GM12801 (cell line): ENCODE measurements around the gene CHD2.

Experiments
- TF ChIP-seq, protein P1 (sequence below): IDR thresholded peaks from one replicate; pipeline ENCODE4 v1.5.1; 2011; ENCODE audit warnings: control low read depth; ENCODE audit not compliant: insufficient read length; ENCODE audit errors: extremely low read depth

CHD2 gene

DNA sequence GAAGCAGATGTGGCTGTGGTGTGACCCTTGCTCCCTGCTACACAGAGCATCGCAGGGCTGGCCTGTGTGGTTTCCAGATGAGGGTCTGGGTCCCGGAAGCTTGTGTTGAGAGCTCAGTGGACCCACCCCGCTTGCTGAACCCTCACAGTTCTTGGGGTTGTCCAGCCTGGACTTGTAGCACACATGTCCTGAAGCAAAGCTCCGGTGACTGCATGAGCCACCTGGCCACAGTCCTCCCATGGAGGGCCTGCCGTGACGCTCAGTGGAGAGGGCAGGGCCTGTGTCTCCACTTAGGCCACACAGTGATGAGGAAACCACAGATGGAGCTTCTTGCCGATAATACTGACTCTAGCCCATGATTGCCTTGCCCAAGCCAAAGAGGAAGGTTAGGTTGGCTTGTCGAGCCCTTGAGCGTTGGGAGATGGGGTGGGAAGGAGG lies 126.3 kb downstream of the CHD2 start:
- TF ChIP-seq, protein P1, sequence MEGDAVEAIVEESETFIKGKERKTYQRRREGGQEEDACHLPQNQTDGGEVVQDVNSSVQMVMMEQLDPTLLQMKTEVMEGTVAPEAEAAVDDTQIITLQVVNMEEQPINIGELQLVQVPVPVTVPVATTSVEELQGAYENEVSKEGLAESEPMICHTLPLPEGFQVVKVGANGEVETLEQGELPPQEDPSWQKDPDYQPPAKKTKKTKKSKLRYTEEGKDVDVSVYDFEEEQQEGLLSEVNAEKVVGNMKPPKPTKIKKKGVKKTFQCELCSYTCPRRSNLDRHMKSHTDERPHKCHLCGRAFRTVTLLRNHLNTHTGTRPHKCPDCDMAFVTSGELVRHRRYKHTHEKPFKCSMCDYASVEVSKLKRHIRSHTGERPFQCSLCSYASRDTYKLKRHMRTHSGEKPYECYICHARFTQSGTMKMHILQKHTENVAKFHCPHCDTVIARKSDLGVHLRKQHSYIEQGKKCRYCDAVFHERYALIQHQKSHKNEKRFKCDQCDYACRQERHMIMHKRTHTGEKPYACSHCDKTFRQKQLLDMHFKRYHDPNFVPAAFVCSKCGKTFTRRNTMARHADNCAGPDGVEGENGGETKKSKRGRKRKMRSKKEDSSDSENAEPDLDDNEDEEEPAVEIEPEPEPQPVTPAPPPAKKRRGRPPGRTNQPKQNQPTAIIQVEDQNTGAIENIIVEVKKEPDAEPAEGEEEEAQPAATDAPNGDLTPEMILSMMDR = no peak

DNA sequence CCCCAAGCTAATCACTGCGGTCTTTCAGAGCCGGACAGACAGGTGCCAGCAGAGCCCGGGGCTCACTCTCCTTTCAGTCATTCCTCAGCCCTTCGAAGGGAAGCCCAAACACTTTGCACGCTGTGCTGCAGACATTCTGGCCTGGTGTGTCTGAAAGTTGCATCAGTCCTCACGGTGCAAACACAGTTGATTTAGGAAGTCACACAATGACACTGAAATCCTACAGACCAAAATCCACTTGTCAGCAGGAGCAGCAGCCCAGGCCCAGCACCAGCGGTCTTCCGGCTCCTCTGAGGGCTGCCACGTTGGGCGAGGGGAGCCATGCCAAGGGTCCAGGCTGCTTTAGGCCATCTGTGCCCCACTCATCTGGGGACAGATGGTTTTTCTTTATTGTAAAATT lies 127.3 kb downstream of the CHD2 start:
- TF ChIP-seq, protein P1 = no peak

DNA sequence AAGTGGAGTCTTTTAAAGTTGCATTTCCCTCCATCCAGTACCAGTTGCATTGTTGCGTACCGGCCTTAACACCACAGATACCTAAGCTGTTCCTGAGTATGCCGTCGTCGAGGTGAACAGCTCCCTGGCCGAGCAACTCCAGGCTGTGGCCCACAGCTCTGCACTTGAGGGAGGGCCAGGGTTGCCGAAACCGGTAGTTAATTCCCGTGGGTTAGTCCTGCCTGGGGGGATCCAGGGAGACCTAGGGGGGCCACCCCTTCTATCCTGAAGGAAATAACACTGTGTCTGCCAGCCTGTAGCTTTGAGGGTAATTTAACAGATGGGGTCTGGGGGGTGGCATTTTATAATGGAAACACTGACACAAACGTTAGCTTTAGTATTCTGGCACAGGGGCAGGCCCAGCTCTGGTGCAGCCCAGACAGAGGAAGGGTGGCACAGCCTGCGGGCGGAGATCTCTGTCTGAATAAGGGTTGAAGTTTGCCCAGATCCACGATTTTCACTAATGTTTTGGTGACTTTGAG lies 128.0 kb downstream of the CHD2 start:
- TF ChIP-seq, protein P1 = no peak

DNA sequence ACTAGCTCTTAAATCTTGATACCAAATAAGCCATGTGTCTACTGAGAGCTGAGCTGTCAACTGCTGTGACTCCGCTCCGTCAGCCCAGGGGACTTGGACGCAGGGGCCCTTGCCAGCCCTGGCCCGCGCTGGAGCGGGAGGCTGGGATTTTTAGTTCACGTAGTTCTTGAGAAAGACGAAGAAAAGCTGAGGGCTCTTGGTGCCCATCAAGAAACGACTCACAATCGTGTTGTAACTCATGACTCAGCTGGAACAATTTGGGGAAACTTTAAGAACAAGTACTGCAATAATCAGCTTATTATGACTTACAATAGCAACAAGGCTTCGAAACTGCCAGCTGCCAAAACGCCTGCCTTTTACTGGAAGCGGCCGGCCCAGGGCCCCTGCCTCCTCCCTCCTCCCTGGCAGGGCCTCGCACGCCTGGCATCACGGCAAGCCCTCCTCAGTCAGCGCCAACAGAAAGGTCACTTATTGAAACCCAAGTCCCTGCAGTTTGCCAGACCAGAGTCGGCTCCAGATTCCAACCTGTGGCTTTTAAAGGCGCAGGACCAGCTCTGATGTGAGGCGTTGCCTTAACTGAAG lies 128.6 kb downstream of the CHD2 start:
- TF ChIP-seq, protein P1 = no peak

DNA sequence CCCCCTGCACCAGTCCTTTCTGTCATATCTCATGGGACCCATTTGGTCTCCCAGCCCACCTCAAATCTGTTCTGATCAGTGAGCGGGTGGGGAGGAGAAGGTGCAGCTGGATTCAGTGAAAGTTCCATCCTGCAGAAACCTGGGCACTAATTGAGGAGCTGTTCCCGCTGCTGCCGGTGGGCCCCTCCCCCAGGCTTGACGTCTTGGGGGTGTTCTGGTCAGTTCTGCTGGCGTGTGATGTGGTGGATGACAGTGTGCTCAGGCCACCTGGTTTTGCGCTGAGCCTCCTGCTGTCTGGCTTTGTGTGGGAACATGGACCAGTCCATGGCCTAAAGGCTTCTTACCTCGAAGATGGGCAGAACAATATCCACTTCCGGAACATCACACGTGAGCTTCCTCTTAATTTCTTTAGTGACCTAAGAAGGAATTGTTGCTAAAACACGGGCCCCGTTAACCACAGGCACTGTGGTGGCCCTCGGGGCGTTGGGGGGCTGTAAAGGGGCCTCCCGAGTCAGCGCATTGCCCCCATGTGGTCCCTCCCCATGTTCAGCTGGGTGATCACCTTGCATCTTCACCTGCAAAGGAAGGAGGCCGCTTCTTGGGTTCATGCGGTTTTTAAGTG lies 129.2 kb downstream of the CHD2 start:
- TF ChIP-seq, protein P1 = no peak

DNA sequence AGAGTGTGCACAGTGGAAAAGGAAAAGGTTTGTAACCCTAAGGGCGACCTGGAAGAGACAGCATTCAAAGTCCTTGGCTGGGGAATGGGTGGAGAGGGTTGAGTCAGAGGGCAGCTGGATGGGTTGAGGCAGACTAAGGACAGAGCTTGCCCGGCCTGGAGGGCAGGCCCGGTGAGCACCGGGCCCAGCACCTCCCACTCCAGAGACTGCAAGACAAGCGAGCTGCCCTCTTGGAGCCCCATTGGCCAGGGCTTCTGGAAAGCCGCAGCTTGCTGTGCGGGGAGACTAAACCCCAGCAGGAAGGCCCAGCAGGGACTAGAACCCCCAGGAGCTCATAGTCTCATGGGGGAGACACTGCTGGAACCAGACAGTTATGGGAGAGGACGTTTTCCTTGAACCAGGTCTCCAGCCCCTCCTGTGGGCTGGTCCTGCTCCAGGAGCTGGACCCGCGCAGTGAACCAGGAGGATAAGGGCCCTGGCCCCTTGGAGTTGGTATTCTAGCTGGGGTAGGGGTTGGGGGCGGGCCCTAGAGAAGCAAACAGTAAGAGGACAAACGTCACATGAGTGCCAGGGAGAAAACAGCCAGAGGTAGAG lies 129.8 kb downstream of the CHD2 start:
- TF ChIP-seq, protein P1 = no peak

DNA sequence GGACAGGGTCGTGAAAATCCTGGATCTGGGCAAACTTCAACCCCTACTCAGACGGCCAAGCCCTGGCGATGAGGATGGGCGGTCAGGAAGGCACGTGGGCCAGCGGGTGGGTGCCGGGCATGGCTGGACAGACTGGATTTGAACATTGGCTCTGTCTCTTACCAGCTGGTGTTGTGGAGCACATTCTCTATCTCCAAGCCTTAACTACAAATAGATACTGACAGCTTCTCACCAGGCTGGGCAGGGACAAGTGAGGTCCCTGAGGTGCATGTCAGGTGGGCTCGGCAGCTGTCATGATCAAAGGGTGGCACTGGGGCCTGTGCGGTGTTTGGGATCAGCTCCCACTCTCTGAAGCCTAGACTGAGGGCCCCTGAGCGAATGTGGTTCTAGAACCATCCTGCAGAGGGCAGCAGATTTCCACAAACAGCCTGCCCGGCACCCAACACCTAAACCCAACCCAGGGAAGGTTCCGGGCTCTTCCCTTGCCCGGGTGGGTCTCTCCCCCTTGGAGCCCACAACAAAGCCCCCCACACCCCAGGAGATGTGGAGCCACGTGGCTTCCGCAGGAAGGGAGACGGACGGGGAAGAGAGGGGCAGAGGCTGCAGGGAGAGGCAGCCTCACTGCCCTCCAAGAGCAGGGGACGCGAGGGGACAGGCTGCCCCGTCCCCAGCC lies 130.4 kb downstream of the CHD2 start:
- TF ChIP-seq, protein P1 = peak; percentile 40
